NCI-H446 treated with DMSO at 0.1 percent for 48 hours (cell line): ENCODE data around the gene TRPC4.
A peak's percentile ranks its signal among the peaks of the same experiment; 100 is the strongest.

Experiments
- DNase-seq: peaks from one replicate; lab custom pipeline; 2025; lab: John Stamatoyannopoulos, UW

TRPC4 gene

DNA sequence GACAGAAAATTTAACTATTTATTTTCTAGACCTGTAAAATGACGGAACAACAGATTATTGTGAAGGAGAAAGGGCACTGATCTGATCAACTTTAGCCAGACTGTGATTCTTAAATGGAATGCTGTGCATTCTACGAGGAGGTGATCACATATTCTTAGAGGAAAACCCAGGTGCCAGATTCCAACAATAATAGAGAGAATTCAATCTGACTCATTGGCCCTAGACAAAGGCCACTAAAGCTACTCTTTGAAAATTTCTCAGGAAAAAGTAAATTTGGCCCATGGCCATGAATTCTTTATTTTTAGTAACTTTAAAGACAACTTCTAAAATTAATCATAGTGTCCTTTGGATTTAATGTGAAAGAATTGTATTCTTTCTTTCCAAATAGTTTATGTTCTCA, 212.4 kb downstream of the TRPC4 start:
- no peak for DNase-seq

DNA sequence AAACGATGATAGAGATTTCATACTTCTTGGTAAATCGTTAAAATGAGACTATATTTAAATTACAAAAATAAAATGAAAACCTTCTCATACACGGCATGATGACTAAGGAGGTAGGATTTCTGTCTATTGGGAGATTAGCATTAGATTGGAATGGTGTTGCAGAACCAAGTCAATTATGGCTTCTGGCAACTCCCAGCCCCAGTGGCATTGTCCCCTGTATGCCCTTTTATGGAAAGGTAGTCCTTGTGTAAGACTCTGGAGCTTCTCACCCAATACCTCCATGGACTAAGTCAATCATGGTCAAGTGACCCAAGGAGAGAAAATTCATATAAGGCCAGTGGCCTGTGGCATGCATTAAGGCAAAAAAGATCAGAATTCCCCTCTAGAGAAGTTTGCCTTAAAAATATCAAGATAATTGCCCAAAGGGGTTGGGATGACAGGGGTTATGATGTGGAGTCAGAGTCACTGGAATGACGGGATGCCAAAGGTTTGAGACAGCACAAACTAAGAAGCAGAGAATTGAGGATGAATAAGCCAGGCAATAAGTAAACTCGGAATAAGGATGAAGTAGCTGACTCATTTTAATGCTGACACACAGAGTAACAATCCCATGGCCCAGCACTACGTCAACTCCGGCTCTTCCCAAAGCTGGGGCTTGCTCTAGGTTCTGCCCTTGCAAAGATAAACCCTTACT, 213.2 kb downstream of the TRPC4 start:
- no peak for DNase-seq

DNA sequence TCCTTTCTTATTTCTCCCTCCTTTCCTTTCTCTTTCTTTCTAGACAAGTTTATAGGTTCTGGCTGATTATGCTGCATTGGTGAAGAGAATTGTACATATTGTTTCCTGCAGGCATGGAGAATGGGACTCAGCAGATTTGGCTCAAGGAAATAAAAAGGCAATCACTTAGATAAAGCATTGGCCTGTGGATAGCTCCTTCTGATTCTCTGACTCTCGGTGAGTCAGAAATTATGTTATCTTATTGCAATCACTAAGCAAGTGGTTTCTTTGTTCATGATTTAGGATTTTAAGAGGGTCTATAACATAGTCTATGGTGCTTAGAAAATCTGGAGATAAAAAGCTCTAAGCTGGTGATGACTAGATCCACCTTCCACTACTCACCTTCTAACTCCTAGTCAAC, 217.0 kb downstream of the TRPC4 start:
- no peak for DNase-seq

DNA sequence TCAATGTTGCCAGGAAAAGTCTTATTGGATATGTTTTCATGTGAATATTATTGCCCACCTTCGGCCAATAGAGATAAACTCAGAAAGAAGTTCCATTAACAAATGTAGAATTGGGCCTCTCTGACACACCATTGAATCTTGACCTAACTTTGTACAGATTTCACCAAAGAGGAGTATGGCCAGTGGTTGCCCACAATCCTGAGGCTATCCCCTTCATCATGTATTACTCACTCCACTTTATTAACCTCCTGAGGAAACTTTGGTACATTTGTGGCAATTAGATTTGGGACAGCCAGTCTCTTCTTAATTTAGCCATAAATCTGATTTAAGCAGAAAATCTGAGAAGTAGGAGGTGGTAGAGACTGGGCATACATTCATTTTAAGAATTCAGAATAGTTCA, 217.7 kb downstream of the TRPC4 start:
- DNase-seq = no peak

DNA sequence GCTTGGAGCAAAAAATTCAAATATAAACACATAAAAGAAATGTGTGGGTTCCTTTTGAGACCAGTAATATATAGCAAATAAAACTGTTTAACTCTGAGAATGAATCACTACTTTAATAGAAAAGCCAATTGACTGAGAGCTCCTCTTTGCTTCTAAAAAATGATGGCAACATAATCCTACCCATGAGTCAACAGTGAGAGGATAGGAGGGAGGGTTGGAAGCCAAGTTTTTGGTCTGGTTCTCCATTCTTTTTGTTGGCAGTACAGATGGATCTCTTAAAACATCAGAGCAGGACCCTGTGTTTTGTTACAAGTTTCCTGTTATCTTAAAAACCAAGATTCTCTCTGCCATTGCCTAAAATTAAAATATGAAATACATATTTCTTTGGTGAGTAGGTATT, 221.0 kb downstream of the TRPC4 start:
- DNase-seq = no peak

DNA sequence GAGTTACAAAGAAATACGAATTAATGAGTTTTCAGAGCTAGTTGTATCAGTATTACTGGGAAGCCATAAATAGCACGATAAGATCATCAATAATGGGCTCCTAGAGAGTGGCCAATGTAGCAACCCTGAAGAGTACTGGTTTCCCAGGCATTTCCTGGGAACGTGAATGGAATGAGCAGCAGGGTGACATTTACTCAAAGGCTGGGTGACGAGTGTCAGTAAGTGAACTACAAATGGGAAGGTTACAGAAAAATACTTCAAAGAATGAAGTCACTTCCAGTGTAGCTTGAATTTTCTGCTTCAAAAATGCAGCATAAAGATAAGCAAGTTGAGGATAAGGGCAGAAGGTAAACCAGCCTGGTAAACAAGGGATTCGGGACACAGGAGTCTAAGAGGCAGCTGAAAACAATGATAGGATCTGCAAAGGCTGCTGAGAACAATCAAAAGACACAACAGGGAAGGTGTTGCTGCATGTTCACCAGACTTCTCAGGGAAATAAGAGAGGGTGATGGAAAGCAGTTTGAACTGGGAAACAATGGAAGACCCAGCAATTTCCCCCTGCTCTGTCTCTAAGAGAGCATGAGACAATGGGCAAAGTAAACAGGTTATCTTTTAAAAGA, 222.4 kb downstream of the TRPC4 start:
- DNase-seq = no peak

DNA sequence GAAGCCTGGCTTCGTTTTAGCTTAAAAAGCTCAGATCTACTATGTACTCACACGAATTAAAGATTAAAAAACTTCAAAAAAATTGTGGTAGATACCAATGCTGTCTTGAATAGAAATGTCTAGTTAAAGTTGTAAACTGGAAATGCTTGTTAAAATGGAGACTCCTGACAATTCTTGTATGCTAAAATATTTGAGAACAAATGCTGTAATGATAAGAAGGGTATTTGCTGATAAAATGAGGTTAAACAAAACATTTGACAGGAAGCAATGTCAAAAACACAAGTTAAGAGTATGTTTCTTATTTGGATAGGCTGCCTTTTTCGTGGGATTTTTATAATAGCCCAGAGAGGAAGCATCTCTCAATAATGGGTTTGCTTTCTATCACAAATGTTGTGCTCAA, 223.0 kb downstream of the TRPC4 start:
- DNase-seq = no peak

DNA sequence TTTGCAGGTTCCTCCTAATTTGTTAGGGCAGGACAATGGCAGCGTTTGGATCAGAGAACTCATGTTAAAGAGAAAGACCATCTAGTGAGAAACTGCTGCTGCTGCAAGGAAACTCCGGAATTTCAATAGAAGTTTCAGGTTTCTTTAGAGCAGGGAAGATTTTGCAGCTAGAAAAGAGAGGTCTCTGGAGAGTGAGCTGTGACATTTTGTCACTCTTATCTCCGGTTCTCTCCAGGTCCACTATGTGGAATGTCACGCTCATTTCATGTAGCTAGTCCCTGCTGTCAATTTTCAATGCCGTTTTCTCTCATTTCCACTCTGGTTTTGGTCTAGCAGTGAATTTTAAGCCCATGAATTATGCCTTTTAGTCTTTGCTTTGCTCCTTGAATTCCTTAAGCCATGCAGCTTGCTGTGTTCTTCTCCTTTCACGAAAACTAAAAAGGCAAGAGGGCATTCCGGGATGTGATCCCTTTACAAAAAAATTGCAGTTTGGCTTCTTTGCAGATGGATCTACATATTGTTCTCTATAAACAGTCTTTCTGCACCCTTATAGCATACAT, 224.3 kb downstream of the TRPC4 start:
- no peak for DNase-seq

DNA sequence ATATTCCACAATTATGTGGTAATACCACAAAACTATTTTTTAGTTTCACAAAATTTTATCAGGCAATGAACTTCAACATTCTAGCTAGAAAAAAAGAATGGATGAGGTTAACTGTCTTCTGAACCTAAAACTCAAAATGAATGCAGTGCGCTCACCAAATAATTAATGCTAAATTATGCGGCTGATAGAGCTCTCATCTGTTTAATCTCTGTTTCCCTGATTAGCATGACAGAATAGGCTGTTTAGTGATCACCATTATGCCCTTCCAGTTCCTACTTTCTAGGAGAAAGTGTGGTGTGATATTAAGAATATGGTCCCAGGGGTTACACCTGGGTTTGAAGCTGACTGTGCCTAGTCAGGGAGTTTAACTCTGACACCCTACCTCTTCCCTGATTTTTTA, 228.2 kb downstream of the TRPC4 start:
- no peak for DNase-seq

DNA sequence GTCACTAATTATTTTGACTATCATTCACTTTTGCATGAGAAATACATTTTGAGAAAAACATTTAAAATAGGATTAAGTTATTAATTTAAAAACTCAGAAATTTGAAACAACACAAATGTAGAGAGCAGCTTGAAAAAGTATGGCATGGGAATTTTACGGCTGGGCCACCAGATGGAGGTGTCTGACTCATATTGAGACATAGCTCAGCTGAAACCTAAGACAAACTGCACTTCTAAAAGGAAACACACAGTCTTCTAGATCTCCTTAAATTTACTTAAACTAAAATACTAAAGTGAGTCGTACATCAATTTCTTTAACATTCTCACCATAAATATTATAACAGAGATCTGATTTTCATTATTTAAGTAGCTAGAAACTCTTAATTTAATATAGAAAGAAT, 229.1 kb downstream of the TRPC4 start:
- peak; percentile 29 for DNase-seq

DNA sequence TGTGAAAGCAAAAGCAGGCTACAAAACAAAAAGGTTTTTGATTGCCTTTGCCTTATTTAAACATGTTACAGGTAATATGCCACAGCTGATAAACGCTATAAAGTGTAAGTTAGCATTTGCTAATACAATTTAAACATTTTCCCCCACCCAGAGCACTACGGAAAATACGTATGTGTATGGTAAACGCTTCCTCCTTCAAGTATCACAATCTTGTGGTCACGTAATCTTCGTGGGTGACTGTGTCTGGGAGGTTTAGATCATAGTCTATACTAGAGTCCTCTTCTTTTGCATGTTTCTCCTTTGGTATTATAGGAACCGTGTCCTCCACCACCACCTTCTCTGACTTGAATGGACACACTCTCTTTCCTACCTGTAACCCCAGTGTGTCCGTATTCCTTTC, 232.9 kb downstream of the TRPC4 start:
- no peak for DNase-seq

DNA sequence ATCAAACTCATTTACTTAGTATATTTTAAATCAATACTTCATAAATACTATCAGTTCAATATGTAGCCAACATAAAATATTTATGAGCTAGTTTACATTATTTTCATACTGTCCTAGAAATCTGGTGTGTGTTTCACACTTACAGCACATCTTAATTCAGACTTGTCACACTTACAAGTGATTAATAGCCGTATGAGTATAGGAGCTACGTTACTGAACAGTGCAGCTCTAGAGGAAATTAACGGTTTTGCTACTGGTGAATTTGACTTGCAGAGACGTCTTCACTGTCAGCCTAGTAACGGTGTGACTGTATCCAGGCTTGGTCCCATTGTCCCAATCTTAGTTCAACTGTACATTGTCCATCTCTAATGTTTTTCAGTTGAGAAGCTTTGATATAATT, 237.3 kb downstream of the TRPC4 start:
- no peak for DNase-seq

DNA sequence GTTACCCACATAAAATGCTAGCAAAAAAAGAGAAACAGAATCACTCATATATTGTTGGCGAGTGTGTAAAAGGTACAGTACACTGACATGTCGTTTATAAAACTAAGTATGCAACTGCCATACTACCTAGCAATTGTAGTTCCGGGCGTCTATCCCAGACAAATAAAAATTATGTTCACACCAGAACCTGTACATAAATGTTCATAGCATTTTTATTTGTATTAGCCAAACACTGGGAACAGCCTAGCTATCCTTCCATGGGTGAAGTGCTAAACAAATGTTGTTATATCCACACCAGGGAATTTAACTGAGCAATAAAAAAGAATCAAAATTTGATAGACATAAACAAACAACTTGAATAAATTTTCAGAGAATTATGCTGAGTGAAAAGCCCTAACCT, 242.1 kb downstream of the TRPC4 start:
- DNase-seq = no peak

DNA sequence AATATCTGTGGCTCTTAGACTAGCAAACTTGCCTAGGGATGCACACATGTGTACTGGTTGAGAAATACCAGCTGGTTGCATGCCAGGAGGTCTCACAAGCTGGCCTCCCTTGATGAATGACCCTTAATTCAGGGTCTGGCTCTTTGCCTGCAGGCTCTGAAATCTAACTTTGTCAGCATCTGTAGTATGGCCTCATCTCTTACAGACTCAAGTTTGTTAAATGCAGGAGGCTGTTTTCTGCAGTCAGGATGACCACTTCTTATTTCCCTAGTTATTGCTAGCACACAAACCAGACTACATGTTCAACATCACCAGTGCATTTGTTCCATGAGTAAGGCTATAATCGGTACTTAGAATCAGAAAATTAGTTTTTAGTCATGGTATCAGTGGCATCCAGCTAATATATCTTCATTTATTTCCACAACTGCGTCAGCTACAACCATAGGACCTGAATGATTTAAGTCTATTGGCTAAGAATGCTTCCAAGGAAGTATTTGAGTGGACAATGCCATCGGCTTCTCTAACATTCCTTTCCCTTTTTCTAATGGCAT, 247.7 kb downstream of the TRPC4 start:
- DNase-seq = peak; percentile 52

DNA sequence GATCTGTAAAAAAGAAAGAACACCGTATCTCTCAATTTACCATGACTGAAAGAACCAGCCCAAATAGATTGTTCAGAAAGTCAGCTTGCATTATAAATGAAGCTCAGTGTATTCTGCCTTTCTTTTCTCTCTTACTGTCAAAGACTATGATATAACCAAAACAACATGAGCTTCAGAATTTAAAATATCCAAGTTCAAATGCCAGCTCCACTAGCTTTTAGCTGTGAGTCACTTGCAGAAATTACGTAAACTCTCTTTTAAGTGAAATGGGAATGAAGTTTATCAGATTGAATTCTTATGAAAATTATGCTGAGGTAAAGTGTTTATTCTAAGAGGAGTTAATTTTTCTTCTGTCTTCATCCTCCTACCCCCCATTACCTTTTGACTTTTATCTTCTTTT, 251.0 kb downstream of the TRPC4 start:
- DNase-seq = no peak

DNA sequence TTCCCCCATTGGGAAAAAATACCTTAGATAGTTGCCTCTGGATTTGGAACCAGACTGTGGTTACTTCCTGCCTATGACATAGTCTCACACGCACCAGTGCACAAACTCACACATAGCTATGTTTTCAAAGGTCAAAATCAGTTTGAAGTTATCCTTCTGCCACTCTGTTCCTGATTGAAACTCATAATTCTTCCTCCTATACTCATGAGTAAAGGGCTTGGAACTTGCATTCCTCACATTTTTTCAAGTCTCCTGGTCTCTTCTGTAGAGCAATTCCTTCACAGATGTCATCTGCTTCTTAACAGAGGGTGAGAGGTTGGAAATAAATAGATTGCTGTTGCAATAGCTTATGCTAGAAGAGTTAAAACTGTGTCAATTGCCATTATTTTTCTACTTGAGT, 252.4 kb downstream of the TRPC4 start:
- DNase-seq = no peak

DNA sequence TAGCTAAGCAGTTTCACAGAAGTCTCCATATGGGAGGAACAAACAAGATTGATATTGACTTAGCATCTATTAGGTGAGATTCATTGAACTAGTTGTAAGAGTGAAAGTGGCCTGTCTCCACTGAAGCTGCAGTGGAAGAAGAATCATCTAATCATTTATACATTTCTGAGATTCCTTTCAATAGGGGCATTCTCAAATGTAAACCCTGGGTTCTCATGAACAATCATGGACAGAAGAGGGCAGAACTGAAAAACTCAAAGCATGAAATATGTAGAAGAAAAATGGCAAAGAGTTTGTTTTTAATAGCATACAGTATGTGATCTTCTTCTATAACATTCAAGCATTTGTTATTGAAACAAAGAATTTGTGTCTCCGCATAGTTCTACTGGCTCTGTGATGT, 253.4 kb downstream of the TRPC4 start:
- no peak for DNase-seq

DNA sequence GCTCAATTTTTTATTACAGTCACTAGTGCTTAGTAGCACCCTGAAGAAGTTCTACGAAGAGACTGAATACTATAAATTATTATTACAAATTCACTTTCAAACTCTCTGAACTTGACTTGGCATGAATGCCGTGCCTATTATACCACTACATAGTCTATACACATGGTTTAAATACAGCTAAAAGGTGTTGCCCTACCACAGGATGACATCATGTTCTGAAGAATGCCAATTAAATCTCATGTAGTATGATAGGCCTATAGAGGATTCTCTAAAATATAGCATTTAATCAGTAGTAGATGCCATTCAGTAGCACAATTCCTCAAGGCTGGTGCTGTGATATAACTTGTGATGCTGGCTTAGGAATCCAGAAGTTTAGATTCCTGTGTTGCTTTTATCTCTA, 254.3 kb downstream of the TRPC4 start:
- DNase-seq = no peak

DNA sequence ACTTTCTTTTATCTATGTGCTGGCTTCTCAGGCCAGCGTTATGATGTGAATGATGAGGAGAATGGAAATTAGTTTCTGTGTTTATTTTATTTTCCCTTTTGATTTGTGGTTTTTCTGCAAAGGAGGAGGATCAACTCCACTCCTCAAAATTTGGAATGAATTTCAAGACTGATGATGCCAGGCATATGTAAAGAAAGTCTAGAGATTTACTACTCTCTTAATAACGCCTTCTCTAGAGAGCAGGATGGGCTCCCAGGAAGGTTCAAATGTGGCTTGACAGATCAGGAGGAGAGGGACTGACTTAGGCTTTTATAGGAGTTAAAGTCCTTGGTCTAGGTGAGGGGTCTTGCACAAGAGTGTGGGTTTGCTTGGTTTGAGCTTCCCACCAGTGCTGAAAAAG, 255.9 kb downstream of the TRPC4 start:
- DNase-seq = no peak

DNA sequence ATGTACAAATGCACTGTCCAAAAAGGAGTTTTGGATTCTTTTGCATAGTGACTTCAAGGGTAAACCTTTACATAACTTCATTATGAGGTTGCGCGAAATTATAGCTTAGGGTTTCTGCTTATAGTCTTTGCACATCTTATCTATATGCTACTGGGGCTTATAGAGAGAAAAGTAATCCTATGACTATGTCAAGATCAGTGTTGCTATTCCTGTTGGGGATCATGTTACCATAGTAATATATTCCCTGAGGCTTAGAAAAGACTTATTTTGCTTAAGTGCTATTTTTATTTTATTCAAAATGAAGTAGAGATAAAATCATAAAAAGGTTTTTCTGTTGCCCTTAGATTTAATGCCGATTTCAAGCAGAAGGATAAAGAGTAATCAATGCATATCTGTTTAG, 256.3 kb downstream of the TRPC4 start:
- DNase-seq = no peak

DNA sequence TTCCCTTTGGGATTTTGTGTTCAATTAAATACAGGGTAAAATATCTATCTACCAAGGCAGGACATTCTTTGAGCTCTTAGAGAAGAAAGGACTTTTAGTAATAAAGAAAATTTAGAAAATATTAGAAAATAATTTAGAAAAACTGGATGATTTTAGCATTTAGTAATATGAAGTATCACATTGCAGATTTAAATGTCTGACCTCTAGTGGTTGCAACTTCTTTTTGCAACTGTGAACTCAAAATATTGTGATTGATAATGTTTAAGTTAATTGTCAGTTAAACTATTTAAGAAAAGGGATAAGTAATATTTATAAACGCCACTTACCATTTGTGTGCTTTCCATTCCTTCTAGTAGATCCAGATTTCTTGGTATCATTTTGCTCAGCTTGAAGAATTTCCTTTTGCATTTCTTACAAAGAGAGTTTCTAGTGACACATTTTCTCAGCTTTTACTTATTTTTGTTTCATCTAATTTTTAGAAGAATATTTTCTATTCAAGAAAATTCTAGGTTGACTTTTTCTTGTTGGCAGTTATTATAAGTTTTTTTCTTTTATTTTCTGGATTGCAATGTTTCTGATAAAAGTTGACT, 260.7 kb downstream of the TRPC4 start:
- no peak for DNase-seq

DNA sequence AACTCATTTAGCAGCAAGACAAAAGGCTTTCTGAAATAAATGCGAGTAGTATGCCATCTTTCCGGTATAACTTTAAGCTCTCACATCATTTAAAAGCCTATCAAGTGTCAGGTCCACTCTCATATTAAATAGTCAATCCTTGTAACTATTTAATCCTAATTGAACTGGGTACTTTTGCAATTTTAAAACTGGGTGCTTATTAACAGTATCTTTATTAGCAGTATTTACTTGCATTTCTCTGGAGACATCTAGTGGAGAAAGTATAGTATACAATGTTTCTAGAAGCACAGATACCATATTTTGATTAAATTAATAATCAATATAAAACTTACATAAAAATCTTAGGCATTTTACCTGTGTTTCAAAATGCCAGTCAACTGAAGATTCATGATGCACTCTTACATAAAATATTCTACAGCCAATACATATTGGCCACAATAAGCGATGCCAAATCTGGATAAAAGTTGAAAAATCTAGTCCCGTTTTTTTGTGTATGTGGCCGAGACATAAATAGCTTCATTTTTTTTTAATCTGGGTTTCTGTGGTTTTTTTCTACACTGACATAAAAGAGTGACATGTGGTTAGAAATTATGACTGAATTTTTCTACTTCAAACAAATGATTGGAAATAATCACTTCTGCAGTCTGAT, 266.7 kb downstream of the TRPC4 start:
- DNase-seq = peak; percentile 25
